IMR-90 (cell line): ENCODE data around the gene PPP1R12C. TPM values are rescaled to one million over a fixed set of nuclear protein-coding genes. Genes with fewer than 3 reads are reported as not detected.
A peak's percentile ranks its signal among the peaks of the same experiment; 100 is the strongest.

ENCODE experiments used
- ATAC-seq: fragments of 200-7000 bp; cut with Tn5 transposase; 2 replicates; pipeline ENCODE4 v1.9.1; 2020; ENCODE audit warnings: low read depth, mild to moderate bottlenecking, moderate library complexity
- BruUV-seq: library from RNA; stranded (reverse); fragments of 400-500 nt; replicated peaks from 2 replicates; lab custom pipeline; 2021; lab: Mats Ljungman, UMichigan
- CTCF ChIA-PET: fragments of 300-600 bp; formaldehyde crosslinking; extraction: SDS; loops from one replicate; lab custom pipeline; 2021; ENCODE audit warnings: antibody characterized with exemption; lab: Yijun Ruan, JAX
- POLR2A ChIA-PET: fragments of 300-600 bp; sonication (Branson Sonifier 250); formaldehyde crosslinking; loops from one replicate; lab custom pipeline; 2022; ENCODE audit warnings: antibody characterized with exemption; ENCODE audit not compliant: unreplicated experiment; lab: Charles Lee
- DNase-seq: peaks from one replicate; pipeline ENCODE4 v3.0.0; 2013
- H2AFZ ChIP-seq: replicated peaks from 2 replicates; pipeline ENCODE3; 2013; ENCODE audit warnings: low read length, mild to moderate bottlenecking; ENCODE audit not compliant: poor library complexity
- H2AK5ac ChIP-seq: 2 replicates; pipeline ENCODE4 v1.6.1; 2013; ENCODE audit warnings: low read depth, low read length, inconsistent platforms
- H2AK9ac ChIP-seq: replicated peaks from 2 replicates; pipeline ENCODE3; 2013; ENCODE audit warnings: mild to moderate bottlenecking, low read depth, low read length, moderate library complexity; ENCODE audit not compliant: poor library complexity
- H2BK120ac ChIP-seq: 2 replicates; pipeline ENCODE4 v1.6.1; 2013; ENCODE audit warnings: low read depth, low read length, inconsistent platforms
- H2BK15ac ChIP-seq: 3 replicates; pipeline ENCODE4 v1.6.1; 2013; ENCODE audit warnings: low read depth, low read length, inconsistent platforms
- H2BK20ac ChIP-seq: 2 replicates; pipeline ENCODE4 v1.6.1; 2013; ENCODE audit warnings: low read depth, mild to moderate bottlenecking, inconsistent platforms, low read length, moderate library complexity
- H2BK5ac ChIP-seq: 2 replicates; pipeline ENCODE4 v1.6.1; 2013; ENCODE audit warnings: mild to moderate bottlenecking, low read depth, low read length, inconsistent platforms; ENCODE audit not compliant: poor library complexity, severe bottlenecking
- H3K14ac ChIP-seq: replicated peaks from 2 replicates; pipeline ENCODE4 v1.6.1; 2013; ENCODE audit warnings: low read depth, low read length, inconsistent platforms
- H3K18ac ChIP-seq: 2 replicates; pipeline ENCODE4 v1.6.1; 2013; ENCODE audit warnings: low read depth, low read length, control low read depth
- H3K23ac ChIP-seq: 2 replicates; pipeline ENCODE4 v1.6.1; 2013; ENCODE audit warnings: low read depth, low read length, inconsistent platforms
- H3K27ac ChIP-seq: 2 replicates; pipeline ENCODE4 v1.5.1; 2013; ENCODE audit warnings: mild to moderate bottlenecking, control low read depth, low read length; ENCODE audit not compliant: insufficient read depth
- H3K27me3 ChIP-seq: 2 replicates; pipeline ENCODE4 v1.6.1; 2013; ENCODE audit warnings: low read length; ENCODE audit not compliant: control insufficient read depth, insufficient read depth
- H3K36me3 ChIP-seq: 2 replicates; pipeline ENCODE4 v1.6.1; 2013; ENCODE audit warnings: low read length, mixed read lengths; ENCODE audit not compliant: control insufficient read depth, insufficient read depth
- H3K4ac ChIP-seq: 2 replicates; pipeline ENCODE4 v1.6.1; 2013; ENCODE audit warnings: low read depth, low read length, inconsistent platforms
- H3K4me1 ChIP-seq: 2 replicates; pipeline ENCODE4 v1.6.1; 2013; ENCODE audit warnings: low read length, mixed read lengths; ENCODE audit not compliant: control insufficient read depth, insufficient read depth
- H3K4me2 ChIP-seq: 2 replicates; pipeline ENCODE4 v1.6.1; 2013; ENCODE audit warnings: low read depth, mild to moderate bottlenecking, control low read depth, low read length, moderate library complexity
- H3K4me3 ChIP-seq: 2 replicates; pipeline ENCODE4 v1.5.1; 2013; ENCODE audit warnings: low read depth, mild to moderate bottlenecking, control low read depth, low read length, moderate library complexity; ENCODE audit not compliant: insufficient read depth
- H3K56ac ChIP-seq: 2 replicates; pipeline ENCODE4 v1.6.1; 2013; ENCODE audit warnings: low read length, inconsistent platforms; ENCODE audit not compliant: insufficient read depth; ENCODE audit errors: extremely low read depth
- H3K79me1 ChIP-seq, 2 experiments: 2 replicates each; pipeline ENCODE4 v1.6.1; 2013; ENCODE audit warnings: low read length in 2 of 2, inconsistent platforms in 1 of 2, low read depth in 1 of 2
- H3K9ac ChIP-seq: 2 replicates; pipeline ENCODE4 v1.6.1; 2013; ENCODE audit warnings: low read depth, low read length, control low read depth
- H3K9me1 ChIP-seq: 2 replicates; pipeline ENCODE4 v1.6.1; 2013; ENCODE audit warnings: low read length, inconsistent platforms; ENCODE audit not compliant: insufficient read depth
- H3K9me3 ChIP-seq: 2 replicates; pipeline ENCODE4 v1.6.1; 2013; ENCODE audit warnings: low read length; ENCODE audit not compliant: control insufficient read depth, insufficient read depth
- H4K20me1 ChIP-seq: 2 replicates; pipeline ENCODE4 v1.6.1; 2013; ENCODE audit warnings: low read length, inconsistent platforms; ENCODE audit not compliant: insufficient read depth
- H4K5ac ChIP-seq: 2 replicates; pipeline ENCODE4 v1.6.1; 2013; ENCODE audit warnings: mild to moderate bottlenecking, low read depth, low read length, control low read depth
- H4K8ac ChIP-seq, 2 experiments: 2 replicates each; pipeline ENCODE4 v1.6.1; 2013; ENCODE audit warnings: low read depth in 2 of 2, low read length in 2 of 2, control low read depth in 1 of 2, inconsistent platforms in 1 of 2
- H4K91ac ChIP-seq: 2 replicates; pipeline ENCODE4 v1.6.1; 2013; ENCODE audit warnings: low read depth, low read length, inconsistent platforms; ENCODE audit not compliant: insufficient read depth
- BHLHE40 ChIP-seq: fragments of 150-350 bp; IDR thresholded peaks from 2 replicates; pipeline ENCODE4 v1.6.1; 2016; ENCODE audit warnings: mild to moderate bottlenecking, low read depth, low read length
- CHD1 ChIP-seq: IDR thresholded peaks from 2 replicates; pipeline ENCODE4 v1.6.1; 2012; ENCODE audit warnings: low read depth, low read length, improper control_type of control experiment
- FOS ChIP-seq: fragments of 150-350 bp; IDR thresholded peaks from 2 replicates; pipeline ENCODE4 v1.6.1; 2016; ENCODE audit warnings: low read depth, low read length
- MAFK ChIP-seq: IDR thresholded peaks from 2 replicates; pipeline ENCODE4 v1.6.1; 2012; ENCODE audit warnings: low read depth, low read length, improper control_type of control experiment
- MAZ ChIP-seq: IDR thresholded peaks from 2 replicates; pipeline ENCODE4 v1.6.1; 2012; ENCODE audit warnings: low read depth, mild to moderate bottlenecking, low read length, improper control_type of control experiment, moderate library complexity, borderline replicate concordance
- MXI1 ChIP-seq: IDR thresholded peaks from 2 replicates; pipeline ENCODE4 v1.6.1; 2012; ENCODE audit warnings: low read depth, mild to moderate bottlenecking, low read length, moderate library complexity, borderline replicate concordance
- NFE2L2 ChIP-seq: fragments of 150-350 bp; IDR thresholded peaks from 2 replicates; pipeline ENCODE4 v1.6.1; 2016; ENCODE audit warnings: low read depth, mild to moderate bottlenecking, low read length
- POLR2A ChIP-seq: IDR thresholded peaks from 2 replicates; pipeline ENCODE4 v1.6.1; 2012; ENCODE audit warnings: mild to moderate bottlenecking, low read depth, low read length
- RAD21 ChIP-seq: IDR thresholded peaks from 2 replicates; pipeline ENCODE4 v1.6.1; 2012; ENCODE audit warnings: low read length, improper control_type of control experiment
- RCOR1 ChIP-seq: IDR thresholded peaks from 2 replicates; pipeline ENCODE4 v1.6.1; 2012; ENCODE audit warnings: mild to moderate bottlenecking, low read length, improper control_type of control experiment; ENCODE audit not compliant: insufficient replicate concordance
- RFX5 ChIP-seq: IDR thresholded peaks from 2 replicates; pipeline ENCODE4 v1.8.0; 2012; ENCODE audit warnings: low read depth, mild to moderate bottlenecking, low read length, moderate library complexity
- SMC3 ChIP-seq: fragments of 150-350 bp; IDR thresholded peaks from 2 replicates; pipeline ENCODE4 v1.6.1; 2016; ENCODE audit warnings: low read depth, mild to moderate bottlenecking, antibody characterized with exemption, low read length, moderate library complexity
- WGBS, 2 experiments: methylation state at CpG; one replicate each; pipeline versions ENCODE4 v1.1.5 to v1.1.7; 2013; ENCODE audit warnings: missing lambda C conversion rate in 2 of 2; ENCODE audit not compliant: insufficient read length in 1 of 2; ENCODE audit errors: extremely low coverage in 2 of 2; 5-methylcytosine and 5-hydroxymethylcytosine counted together
- dilution Hi-C: fragments of 300-500 bp; cut with HindIII; formaldehyde crosslinking; loops from one replicate; pipeline ENCODE4 v1.14.3; 2018; ENCODE audit warnings: low sequenced_read_pairs; ENCODE audit not compliant: unreplicated experiment
- in situ Hi-C: fragments of 300-500 bp; cut with MboI; formaldehyde crosslinking; loops from 3 replicates; pipeline ENCODE4 v1.14.3; 2019; ENCODE audit warnings: low sequenced_read_pairs, inconsistent platforms, mixed read lengths
- intact Hi-C: fragments of 100-400 bp; cut with micrococcal nuclease; formaldehyde crosslinking; loops from 2 replicates; pipeline ENCODE4 v1.10.0; 2022
- polyA plus RNA-seq, 3 experiments: library from polyadenylated mRNA; depleted of rRNA; stranded (reverse); fragments of >200 nt; gene quantifications; 2 replicates each; pipeline ENCODE4 v1.2.3, GENCODE V29; 2012; ENCODE audit warnings: low replicate concordance in 1 of 3
- total RNA-seq: library from RNA; depleted of rRNA; stranded (reverse); fragments of >200 nt; gene quantifications from 2 replicates; pipeline ENCODE4 v1.2.3, GENCODE V29; 2012
- TF ChIP-seq, protein P1 (sequence below): fragments of 150-350 bp; IDR thresholded peaks from 2 replicates; pipeline ENCODE4 v1.6.1; 2016; ENCODE audit warnings: low read depth, mild to moderate bottlenecking, low read length, moderate library complexity, borderline replicate concordance
- TF ChIP-seq, protein P2 (sequence below): fragments of 150-350 bp; IDR thresholded peaks from 2 replicates; pipeline ENCODE4 v1.6.1; 2017; ENCODE audit warnings: mild to moderate bottlenecking, antibody characterized with exemption, low read length, low read depth
- TF ChIP-seq, protein P3 (sequence below): conservative IDR thresholded peaks from 2 replicates; pipeline ENCODE4 v1.5.1; 2012; ENCODE audit warnings: mild to moderate bottlenecking, low read depth, low read length, improper control_type of control experiment

The PPP1R12C gene
- total and polyA plus RNA-seq, 2 of the 4 experiments (the other 2 are of a cell fraction): 21.5 to 81.4 TPM

DNA sequence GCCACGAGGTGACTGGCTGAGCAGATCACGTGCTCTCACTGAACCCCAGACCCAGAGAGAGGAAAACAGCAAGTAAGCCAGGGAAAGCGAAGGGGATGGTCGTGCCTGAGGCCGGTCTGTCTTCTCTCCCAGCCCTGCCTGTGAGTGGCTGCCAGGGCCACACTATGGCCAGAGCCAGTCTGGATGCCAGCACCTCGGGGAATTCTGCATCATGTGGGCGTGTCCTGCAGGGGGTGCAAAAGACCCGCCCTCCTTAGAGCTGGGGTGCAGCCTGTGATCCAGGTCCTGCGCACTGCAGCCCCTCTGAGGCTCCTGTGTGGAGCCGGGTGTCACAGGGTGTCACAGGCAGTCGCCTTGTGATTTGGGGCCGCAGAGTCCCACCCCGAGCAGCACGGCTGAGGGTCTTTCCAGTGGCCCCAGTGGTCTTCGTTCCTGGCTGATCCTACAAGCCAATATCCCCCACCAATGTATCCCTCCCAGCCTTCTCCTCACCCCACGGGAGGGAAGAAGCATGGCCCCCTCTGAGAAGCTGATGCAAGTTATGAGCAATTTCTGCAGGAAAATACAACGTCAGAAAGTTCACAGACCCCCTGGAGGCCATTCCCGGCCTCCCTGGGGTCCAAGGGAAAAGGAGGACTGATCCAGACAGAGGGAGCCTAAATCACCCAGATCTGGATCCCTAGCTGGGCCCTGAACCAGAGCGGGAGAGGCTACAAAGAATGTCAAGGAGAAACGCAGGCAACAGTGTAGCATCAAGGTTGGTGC, 7.7 kb downstream of the PPP1R12C start:
- Histone ChIP-seq H3K23ac (no peak overlapping the region), H2BK20ac (no peak overlapping the region), H3K27ac (no peak overlapping the region), H3K4me1 (peaks cover 8% of the 10 kb centered on the region; the same call in 1 of the 2 replicates), H2BK15ac (no peak overlapping the region), H2BK120ac (no peak overlapping the region), H4K8ac (no peak overlapping the region), H2AFZ (no peak overlapping the region), H3K79me1 (peaks cover 28 to 75% of the 10 kb centered on the region in 2 experiments), H2AK5ac (no peak overlapping the region), H3K56ac (no peak overlapping the region), H3K27me3 (no peaks in the 10 kb centered on the region), H3K14ac (no peak overlapping the region), H3K4me2 (no peak overlapping the region), H2BK5ac (no peak overlapping the region), H3K4me3 (no peak overlapping the region), H3K36me3 (peaks cover 34% of the 10 kb centered on the region), H3K9ac (no peak overlapping the region), H3K18ac (no peak overlapping the region), H4K20me1 (peaks cover 70% of the 10 kb centered on the region), H4K91ac (no peak overlapping the region), H4K5ac (no peak overlapping the region), H3K9me1 (peaks cover 10% of the 10 kb centered on the region), H3K4ac (no peak overlapping the region), H2AK9ac (peak overlapping the region; percentile 82), H3K9me3 (no peaks in the 10 kb centered on the region)
- BruUV-seq: no TSS peak
- WGBS, 2 experiments: 90% methylated on average over 7 of the region's 20 CpGs; no CpG with 5 or more reads in 1 of the 2 experiments
- intact Hi-C loops: no loop called here
- ChIA-PET CTCF (no interaction called here), POLR2A (no interaction called here)
- DNase-seq (no peak), ATAC-seq (no peak)
- dilution Hi-C loops: no loop called here
- in situ Hi-C loops: loop anchor here (25.0 kb wide), 1 partner anchor 528 kb away; the partner anchor contains the start of genes CCDC106, ZNF580 and ZNF581
- TF ChIP-seq, protein P1, sequence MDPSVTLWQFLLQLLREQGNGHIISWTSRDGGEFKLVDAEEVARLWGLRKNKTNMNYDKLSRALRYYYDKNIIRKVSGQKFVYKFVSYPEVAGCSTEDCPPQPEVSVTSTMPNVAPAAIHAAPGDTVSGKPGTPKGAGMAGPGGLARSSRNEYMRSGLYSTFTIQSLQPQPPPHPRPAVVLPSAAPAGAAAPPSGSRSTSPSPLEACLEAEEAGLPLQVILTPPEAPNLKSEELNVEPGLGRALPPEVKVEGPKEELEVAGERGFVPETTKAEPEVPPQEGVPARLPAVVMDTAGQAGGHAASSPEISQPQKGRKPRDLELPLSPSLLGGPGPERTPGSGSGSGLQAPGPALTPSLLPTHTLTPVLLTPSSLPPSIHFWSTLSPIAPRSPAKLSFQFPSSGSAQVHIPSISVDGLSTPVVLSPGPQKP: no peak
- TF ChIP-seq FOS (no peak), BHLHE40 (no peak), POLR2A (no peak), MAZ (no peak), MAFK (no peak), CHD1 (no peak), SMC3 (no peak), RCOR1 (no peak), RAD21 (no peak), MXI1 (no peak), RFX5 (no peak), NFE2L2 (no peak)
- TF ChIP-seq, protein P2, sequence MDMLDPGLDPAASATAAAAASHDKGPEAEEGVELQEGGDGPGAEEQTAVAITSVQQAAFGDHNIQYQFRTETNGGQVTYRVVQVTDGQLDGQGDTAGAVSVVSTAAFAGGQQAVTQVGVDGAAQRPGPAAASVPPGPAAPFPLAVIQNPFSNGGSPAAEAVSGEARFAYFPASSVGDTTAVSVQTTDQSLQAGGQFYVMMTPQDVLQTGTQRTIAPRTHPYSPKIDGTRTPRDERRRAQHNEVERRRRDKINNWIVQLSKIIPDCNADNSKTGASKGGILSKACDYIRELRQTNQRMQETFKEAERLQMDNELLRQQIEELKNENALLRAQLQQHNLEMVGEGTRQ: no peak
- TF ChIP-seq, protein P3, sequence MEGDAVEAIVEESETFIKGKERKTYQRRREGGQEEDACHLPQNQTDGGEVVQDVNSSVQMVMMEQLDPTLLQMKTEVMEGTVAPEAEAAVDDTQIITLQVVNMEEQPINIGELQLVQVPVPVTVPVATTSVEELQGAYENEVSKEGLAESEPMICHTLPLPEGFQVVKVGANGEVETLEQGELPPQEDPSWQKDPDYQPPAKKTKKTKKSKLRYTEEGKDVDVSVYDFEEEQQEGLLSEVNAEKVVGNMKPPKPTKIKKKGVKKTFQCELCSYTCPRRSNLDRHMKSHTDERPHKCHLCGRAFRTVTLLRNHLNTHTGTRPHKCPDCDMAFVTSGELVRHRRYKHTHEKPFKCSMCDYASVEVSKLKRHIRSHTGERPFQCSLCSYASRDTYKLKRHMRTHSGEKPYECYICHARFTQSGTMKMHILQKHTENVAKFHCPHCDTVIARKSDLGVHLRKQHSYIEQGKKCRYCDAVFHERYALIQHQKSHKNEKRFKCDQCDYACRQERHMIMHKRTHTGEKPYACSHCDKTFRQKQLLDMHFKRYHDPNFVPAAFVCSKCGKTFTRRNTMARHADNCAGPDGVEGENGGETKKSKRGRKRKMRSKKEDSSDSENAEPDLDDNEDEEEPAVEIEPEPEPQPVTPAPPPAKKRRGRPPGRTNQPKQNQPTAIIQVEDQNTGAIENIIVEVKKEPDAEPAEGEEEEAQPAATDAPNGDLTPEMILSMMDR: no peak
